Measurements from ENCODE around the gene GPR62. TPM values are rescaled to one million over a fixed set of nuclear protein-coding genes. Genes with fewer than 3 reads are reported as not detected.

Gene GPR62
- total and polyA plus RNA-seq, 2 donors (not counting 3 experiments of a cell fraction or from before 2014, with no cell fraction given) = 0.04 to 0.15 TPM

DNA sequence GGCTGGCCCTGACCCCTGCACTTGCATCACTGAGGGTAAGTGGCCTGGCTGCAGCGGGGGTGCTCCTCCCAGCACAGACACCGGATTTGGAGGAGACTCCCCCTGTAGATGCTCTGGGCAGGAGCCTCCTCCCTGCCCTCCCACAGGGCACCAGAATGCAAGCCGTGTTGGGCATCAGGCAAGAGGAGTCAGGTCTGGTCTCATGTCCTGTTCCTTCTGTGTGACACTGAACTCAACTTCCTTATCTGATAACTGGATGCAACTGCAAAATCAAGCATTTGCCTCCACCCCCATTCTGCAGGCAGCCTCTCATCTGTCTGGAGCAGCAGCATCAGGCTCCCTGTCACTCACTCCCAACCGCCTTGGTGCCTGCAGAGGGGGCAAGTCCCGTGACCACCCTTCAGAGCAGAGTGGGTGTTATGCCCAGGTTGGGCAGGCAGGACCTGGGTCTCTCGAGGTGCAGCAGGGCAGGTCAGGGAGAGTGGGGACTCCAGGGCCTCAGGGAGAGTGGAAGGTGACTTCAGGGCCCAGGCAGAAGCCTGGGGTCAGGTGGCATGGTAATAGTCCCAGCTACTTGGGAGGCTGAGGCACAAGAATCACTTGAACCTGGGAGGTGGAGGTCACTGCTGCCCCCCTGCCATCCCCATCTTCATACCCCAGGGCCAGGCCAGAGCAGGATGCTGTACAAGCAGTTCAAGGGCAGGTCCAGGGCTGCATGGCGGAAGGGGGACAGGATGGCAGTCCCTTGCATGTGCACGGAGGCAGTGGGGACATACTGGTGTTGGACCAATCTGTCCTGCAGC, 51.0 kb downstream of the GPR62 start:
- TF ChIP-seq POLR2AphosphoS5 (IDR thresholded peaks at IDR 0.05; ENCODE audit: insufficient read depth, low read depth, low read length) (no peak), POLR2A (IDR thresholded peaks at IDR 0.05; ENCODE audit: low read depth, low read length) (no peak), MAX (IDR thresholded peaks at IDR 0.05; ENCODE audit: insufficient read depth, insufficient read length) (no peak), JUN (IDR thresholded peaks at IDR 0.05; ENCODE audit: borderline replicate concordance, insufficient read depth, insufficient read length, low read depth) (no peak), FOS (IDR thresholded peaks at IDR 0.05; ENCODE audit: borderline replicate concordance, insufficient read depth, low read length) (no peak)
- POLR2A ChIA-PET = no interaction called here
- Histone ChIP-seq H3K4me1 (ENCODE audit: control insufficient read depth, extremely low read depth, insufficient read depth, low read length) (peaks cover 8% of the 10 kb centered on the region), H3K9me1 (replicated peaks; ENCODE audit: control insufficient read depth, extremely low read depth, insufficient read depth, low read length) (no peaks in the 10 kb centered on the region), H3K79me2 (ENCODE audit: control insufficient read depth, insufficient read depth, low read length) (no peaks in the 10 kb centered on the region), H3K9me3 (replicated peaks; ENCODE audit: control insufficient read depth, insufficient read depth, low read length) (no peaks in the 10 kb centered on the region), H4K20me1 (replicated peaks; ENCODE audit: control insufficient read depth, extremely low read depth, insufficient read depth, low read length) (no peaks in the 10 kb centered on the region), H3K36me3 (ENCODE audit: control insufficient read depth in 2 of 2, extremely low read depth in 1 of 2, insufficient read depth in 2 of 2, low read length in 2 of 2) (no peaks in the 10 kb centered on the region), H3K9ac (replicated peaks; ENCODE audit: extremely low read depth, insufficient read depth, low read length) (no peak overlapping the region), H3K27ac (ENCODE audit: insufficient read depth, low read depth, low read length) (no peak overlapping the region), H3K27me3 (ENCODE audit: control insufficient read depth in 2 of 2, insufficient read depth in 2 of 2, low read length in 2 of 2) (no peaks in the 10 kb centered on the region), H2AFZ (ENCODE audit: low read depth, low read length) (peak overlapping the region; percentile 18), H3K4me2 (ENCODE audit: insufficient read depth, low read length) (no peak overlapping the region), H3K4me3 (replicated peaks in 1 of 3; ENCODE audit: insufficient read depth in 1 of 3, low read depth in 1 of 3, low read length in 3 of 3) (no peak overlapping the region)
- BruUV-seq (replicated peaks) = no TSS peak
- no peak for DNase-seq (ENCODE audit: low read depth, low spot score)
- intact Hi-C loops (cut with micrococcal nuclease) = loop anchor here (2.0 kb wide), 1 partner anchor 41 kb away; no protein-coding TSS in a partner anchor
- FAIRE-seq = no peak
- dilution Hi-C loops (cut with MboI; ENCODE audit: extremely low pct_ligation_motif_present, low sequenced_read_pairs) = no loop called here
- CTCF ChIA-PET = interaction anchor here (0.8 to 10.4 kb wide), 7 partner anchors 10 to 148 kb away, joined by 3 to 260 read pairs (median 14); partner anchors contain the start of genes DUSP7 and POC1A

- Histone ChIP-seq H3K9me1 (replicated peaks; ENCODE audit: control insufficient read depth, extremely low read depth, insufficient read depth, low read length) (no peaks in the 10 kb centered on the region), H3K9ac (replicated peaks; ENCODE audit: extremely low read depth, insufficient read depth, low read length) (no peak overlapping the region), H3K27ac (ENCODE audit: insufficient read depth, low read depth, low read length) (no peak overlapping the region), H3K79me2 (ENCODE audit: control insufficient read depth, insufficient read depth, low read length) (no peaks in the 10 kb centered on the region), H2AFZ (ENCODE audit: low read depth, low read length) (no peak overlapping the region), H3K4me1 (ENCODE audit: control insufficient read depth, extremely low read depth, insufficient read depth, low read length) (peaks cover 8% of the 10 kb centered on the region), H3K4me2 (ENCODE audit: insufficient read depth, low read length) (no peak overlapping the region), H3K36me3 (ENCODE audit: control insufficient read depth in 2 of 2, extremely low read depth in 1 of 2, insufficient read depth in 2 of 2, low read length in 2 of 2) (no peaks in the 10 kb centered on the region), H3K4me3 (replicated peaks in 1 of 3; ENCODE audit: insufficient read depth in 1 of 3, low read depth in 1 of 3, low read length in 3 of 3) (no peak overlapping the region), H4K20me1 (replicated peaks; ENCODE audit: control insufficient read depth, extremely low read depth, insufficient read depth, low read length) (no peaks in the 10 kb centered on the region), H3K9me3 (replicated peaks; ENCODE audit: control insufficient read depth, insufficient read depth, low read length) (no peaks in the 10 kb centered on the region), H3K27me3 (ENCODE audit: control insufficient read depth in 2 of 2, insufficient read depth in 2 of 2, low read length in 2 of 2) (no peaks in the 10 kb centered on the region)
- CTCF ChIA-PET = interaction anchor here (10.4 kb wide), 1 partner anchor 47 kb away, joined by 260 read pairs; the partner anchor contains the start of gene DUSP7
- POLR2A ChIA-PET = no interaction called here
- no peak for DNase-seq (ENCODE audit: low read depth, low spot score)
- intact Hi-C loops (cut with micrococcal nuclease) (loop anchor here (2.0 kb wide), 1 partner anchor 40 kb away; no protein-coding TSS in a partner anchor), dilution Hi-C loops (cut with MboI; ENCODE audit: extremely low pct_ligation_motif_present, low sequenced_read_pairs) (no loop called here)
- BruUV-seq (replicated peaks) = no TSS peak
- no peak for TF ChIP-seq MAX (IDR thresholded peaks at IDR 0.05; ENCODE audit: insufficient read depth, insufficient read length)
- no peak for TF ChIP-seq FOS (IDR thresholded peaks at IDR 0.05; ENCODE audit: borderline replicate concordance, insufficient read depth, low read length)
- TF ChIP-seq, protein P1, sequence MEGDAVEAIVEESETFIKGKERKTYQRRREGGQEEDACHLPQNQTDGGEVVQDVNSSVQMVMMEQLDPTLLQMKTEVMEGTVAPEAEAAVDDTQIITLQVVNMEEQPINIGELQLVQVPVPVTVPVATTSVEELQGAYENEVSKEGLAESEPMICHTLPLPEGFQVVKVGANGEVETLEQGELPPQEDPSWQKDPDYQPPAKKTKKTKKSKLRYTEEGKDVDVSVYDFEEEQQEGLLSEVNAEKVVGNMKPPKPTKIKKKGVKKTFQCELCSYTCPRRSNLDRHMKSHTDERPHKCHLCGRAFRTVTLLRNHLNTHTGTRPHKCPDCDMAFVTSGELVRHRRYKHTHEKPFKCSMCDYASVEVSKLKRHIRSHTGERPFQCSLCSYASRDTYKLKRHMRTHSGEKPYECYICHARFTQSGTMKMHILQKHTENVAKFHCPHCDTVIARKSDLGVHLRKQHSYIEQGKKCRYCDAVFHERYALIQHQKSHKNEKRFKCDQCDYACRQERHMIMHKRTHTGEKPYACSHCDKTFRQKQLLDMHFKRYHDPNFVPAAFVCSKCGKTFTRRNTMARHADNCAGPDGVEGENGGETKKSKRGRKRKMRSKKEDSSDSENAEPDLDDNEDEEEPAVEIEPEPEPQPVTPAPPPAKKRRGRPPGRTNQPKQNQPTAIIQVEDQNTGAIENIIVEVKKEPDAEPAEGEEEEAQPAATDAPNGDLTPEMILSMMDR (IDR thresholded peaks at IDR 0.05; ENCODE audit: extremely low read depth in 1 of 2, insufficient read depth in 1 of 2, low read depth in 1 of 2, low read length in 2 of 2) = no peak
- no peak for TF ChIP-seq GATA2 (IDR thresholded peaks at IDR 0.05; ENCODE audit: insufficient read depth, insufficient read length, low read depth, low read length)
- TF ChIP-seq MYC (IDR thresholded peaks at IDR 0.05; ENCODE audit: low read depth, low read length) = no peak
- no peak for TF ChIP-seq POLR2AphosphoS5 (IDR thresholded peaks at IDR 0.05; ENCODE audit: insufficient read depth, low read depth, low read length)
- no peak for TF ChIP-seq EZH2 (IDR thresholded peaks at IDR 0.05; ENCODE audit: borderline replicate concordance, low read depth, low read length, severe bottlenecking)
- TF ChIP-seq JUN (IDR thresholded peaks at IDR 0.05; ENCODE audit: borderline replicate concordance, insufficient read depth, insufficient read length, low read depth) = no peak
- no peak for TF ChIP-seq POLR2A (IDR thresholded peaks at IDR 0.05; ENCODE audit: low read depth, low read length)
- no peak for FAIRE-seq
These were observed 51.6 kb downstream of the GPR62 start for GRCh38 chr3:52006820-52007133.

Measured in endothelial cell of umbilical vein (primary cell).